Measurements from ENCODE around the gene KCNJ13.

DNA sequence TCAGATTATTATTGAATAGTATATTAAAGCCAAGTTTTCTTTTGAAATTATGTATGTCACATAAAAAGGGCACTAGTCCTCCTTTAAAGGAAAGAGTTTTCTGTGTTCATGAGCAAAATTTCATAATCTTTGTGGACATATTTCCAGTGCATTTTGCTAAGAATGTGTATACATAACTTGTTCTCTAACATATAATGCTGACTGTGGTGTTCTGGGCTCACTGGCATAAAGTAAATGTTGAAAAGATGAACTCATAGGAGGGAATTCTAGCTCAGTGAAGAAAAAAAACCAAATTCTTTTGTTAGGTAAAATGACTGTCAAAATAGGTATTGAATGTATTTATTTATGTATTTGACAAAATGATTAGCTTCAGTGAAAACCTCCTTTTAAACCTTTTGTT, 6.2 kb downstream of the KCNJ13 start:
- TF ChIP-seq, protein P1, sequence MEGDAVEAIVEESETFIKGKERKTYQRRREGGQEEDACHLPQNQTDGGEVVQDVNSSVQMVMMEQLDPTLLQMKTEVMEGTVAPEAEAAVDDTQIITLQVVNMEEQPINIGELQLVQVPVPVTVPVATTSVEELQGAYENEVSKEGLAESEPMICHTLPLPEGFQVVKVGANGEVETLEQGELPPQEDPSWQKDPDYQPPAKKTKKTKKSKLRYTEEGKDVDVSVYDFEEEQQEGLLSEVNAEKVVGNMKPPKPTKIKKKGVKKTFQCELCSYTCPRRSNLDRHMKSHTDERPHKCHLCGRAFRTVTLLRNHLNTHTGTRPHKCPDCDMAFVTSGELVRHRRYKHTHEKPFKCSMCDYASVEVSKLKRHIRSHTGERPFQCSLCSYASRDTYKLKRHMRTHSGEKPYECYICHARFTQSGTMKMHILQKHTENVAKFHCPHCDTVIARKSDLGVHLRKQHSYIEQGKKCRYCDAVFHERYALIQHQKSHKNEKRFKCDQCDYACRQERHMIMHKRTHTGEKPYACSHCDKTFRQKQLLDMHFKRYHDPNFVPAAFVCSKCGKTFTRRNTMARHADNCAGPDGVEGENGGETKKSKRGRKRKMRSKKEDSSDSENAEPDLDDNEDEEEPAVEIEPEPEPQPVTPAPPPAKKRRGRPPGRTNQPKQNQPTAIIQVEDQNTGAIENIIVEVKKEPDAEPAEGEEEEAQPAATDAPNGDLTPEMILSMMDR (IDR thresholded peaks at IDR 0.05; ENCODE audit: insufficient read depth, low read length, poor library complexity, severe bottlenecking): no peak
- TF ChIP-seq EZH2phosphoT487 (conservative IDR thresholded peaks at IDR 0.05; ENCODE audit: low read length): no peak

Measured in SU-DHL-6 (cell line).